CD4-positive, alpha-beta T cell treated with Interferon alpha-2 for 1 hour (primary cell): ENCODE measurements around the gene TMC1.
"Not testable (repeated sequence)": the region's sequence is repeated elsewhere in the genome, so short reads cannot be mapped to it uniquely, and the experiment has no call there.

ENCODE experiments used
- DNase-seq, 2 donors: peaks; one replicate each; pipeline ENCODE4 v3.0.0-alpha.2; 2020 to 2022

Gene TMC1

GRCh38 chr9:72827950-72828731 is 306.7 kb downstream of the TMC1 start:
- DNase-seq: no peak

- DNase-seq: no peak
These were observed 313.6 kb downstream of the TMC1 start for GRCh38 chr9:72834994-72835393.

GRCh38 chr9:72836790-72837189 is 315.4 kb downstream of the TMC1 start:
- no peak for DNase-seq

- no peak for DNase-seq
These were observed 317.7 kb downstream of the TMC1 start for GRCh38 chr9:72839085-72839484.

- DNase-seq: no peak
These were observed 322.4 kb downstream of the TMC1 start for GRCh38 chr9:72843520-72844439.

GRCh38 chr9:72844440-72844768 is 323.0 kb downstream of the TMC1 start:
- no peak for DNase-seq

GRCh38 chr9:72845052-72845451 is 323.6 kb downstream of the TMC1 start:
- DNase-seq: not testable (repeated sequence)

GRCh38 chr9:72850209-72850608 is 328.8 kb downstream of the TMC1 start:
- DNase-seq: not testable (repeated sequence)

- DNase-seq: no peak
These were observed 333.9 kb downstream of the TMC1 start for GRCh38 chr9:72855321-72855720.

- no peak for DNase-seq
These were observed 334.6 kb downstream of the TMC1 start for GRCh38 chr9:72855890-72856523.

GRCh38 chr9:72856972-72857623 is 335.7 kb downstream of the TMC1 start:
- peak in 1 of 2 donors; percentile 14 for DNase-seq

- DNase-seq: no peak
These were observed 336.2 kb downstream of the TMC1 start for GRCh38 chr9:72857624-72857996.

- no peak for DNase-seq
These were observed 336.9 kb downstream of the TMC1 start for GRCh38 chr9:72858089-72858912.

GRCh38 chr9:72862788-72863187 is 341.4 kb downstream of the TMC1 start:
- not testable (repeated sequence) for DNase-seq

GRCh38 chr9:72863456-72864094 is 342.2 kb downstream of the TMC1 start:
- DNase-seq: no peak

- DNase-seq: no peak
These were observed 342.9 kb downstream of the TMC1 start for GRCh38 chr9:72864327-72864726.

- no peak for DNase-seq
These were observed 350.3 kb downstream of the TMC1 start for GRCh38 chr9:72871685-72872084.

- DNase-seq: no peak
These were observed 351.3 kb downstream of the TMC1 start for GRCh38 chr9:72872718-72873117.

- no peak for DNase-seq
These were observed 352.0 kb downstream of the TMC1 start for GRCh38 chr9:72873456-72873855.

GRCh38 chr9:72874344-72874743 is 352.9 kb downstream of the TMC1 start:
- DNase-seq: no peak

- DNase-seq: no peak
These were observed 353.8 kb downstream of the TMC1 start for GRCh38 chr9:72875221-72875620.

GRCh38 chr9:72880821-72881220 is 359.4 kb downstream of the TMC1 start:
- DNase-seq: no peak
